Measurements from ENCODE around the gene UCHL5. TPM values are rescaled to one million over a fixed set of nuclear protein-coding genes. Genes with fewer than 3 reads are reported as not detected.

The UCHL5 gene, protein sequence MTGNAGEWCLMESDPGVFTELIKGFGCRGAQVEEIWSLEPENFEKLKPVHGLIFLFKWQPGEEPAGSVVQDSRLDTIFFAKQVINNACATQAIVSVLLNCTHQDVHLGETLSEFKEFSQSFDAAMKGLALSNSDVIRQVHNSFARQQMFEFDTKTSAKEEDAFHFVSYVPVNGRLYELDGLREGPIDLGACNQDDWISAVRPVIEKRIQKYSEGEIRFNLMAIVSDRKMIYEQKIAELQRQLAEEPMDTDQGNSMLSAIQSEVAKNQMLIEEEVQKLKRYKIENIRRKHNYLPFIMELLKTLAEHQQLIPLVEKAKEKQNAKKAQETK
- 10 to 100 TPM; 44.0 to 48.7 TPM for total RNA-seq

DNA sequence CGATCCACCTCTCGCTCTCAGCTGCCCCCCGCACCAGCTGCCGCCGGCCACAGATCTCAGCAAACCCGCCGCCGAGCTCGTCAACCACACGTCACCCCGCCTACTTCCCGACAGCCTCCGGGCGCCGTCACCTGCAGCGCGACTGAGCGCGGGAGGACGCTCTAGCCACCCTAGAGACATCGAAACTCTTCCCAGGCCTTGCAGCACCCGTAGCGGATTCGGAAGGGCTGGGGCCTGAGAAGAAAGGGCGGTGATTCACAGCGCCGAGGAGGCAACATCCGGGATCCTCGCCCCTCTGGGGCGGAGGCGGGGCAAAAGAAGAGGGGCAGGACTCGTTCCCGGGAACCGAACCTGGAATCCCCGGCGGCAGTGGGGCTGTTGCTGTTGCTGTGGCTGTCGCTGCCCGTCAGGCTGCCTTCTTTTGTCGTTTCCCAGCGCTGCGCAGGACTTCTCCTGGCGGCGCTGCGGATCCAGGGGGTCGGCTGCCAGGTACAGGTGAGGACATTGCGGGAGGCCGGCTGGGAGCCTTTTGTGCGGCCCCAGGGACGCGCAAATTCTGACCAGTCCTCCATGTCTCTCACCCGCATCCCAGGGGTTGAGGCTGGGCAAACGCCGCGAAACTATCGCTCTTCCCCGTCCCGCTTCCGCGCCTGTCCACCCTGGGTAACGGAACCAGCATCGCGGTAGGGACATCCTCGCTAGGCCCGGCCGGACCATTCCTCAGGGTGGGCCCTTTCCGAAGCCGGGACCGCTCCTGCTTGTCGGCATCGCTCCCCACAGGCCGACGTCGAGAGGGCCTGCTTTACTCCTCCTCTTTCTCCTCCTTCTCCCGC, at the start of gene UCHL5, which contains the start of gene RO60:
TSS of gene UCHL5 (minus strand) at position 79 of the 833 bp plus-strand sequence. CDS start 100 bp downstream, outside the sequence.
TSS of gene RO60 (plus strand) at position 331 of the 833 bp plus-strand sequence. CDS start 9,443 bp downstream, outside the sequence.
- H3K27ac Mint-ChIP-seq = peak within 1 kb of the TSS; percentile 99
- peaks cover 41% of the 10 kb centered on the region for H3K4me1 Mint-ChIP-seq
- ATAC-seq (ENCODE audit: low read depth) = peak; percentile 99
- peak within 1 kb of the TSS; percentile 99 for H3K4me3 Mint-ChIP-seq
- H3K27me3 Mint-ChIP-seq = no peaks in the 10 kb centered on the region
- POLR2A ChIA-PET = interaction anchor here (0.6 to 2.6 kb wide), 11 partner anchors 10 to 514 kb away, joined by 3 to 30 read pairs (median 6); partner anchors contain the start of genes CDC73, GLRX2 and RGS2
- H3K9me3 Mint-ChIP-seq = peaks cover 2% of the 10 kb centered on the region
- DNase-seq = peak; percentile 88
- H3K36me3 Mint-ChIP-seq = peaks cover 13% of the 10 kb centered on the region

GRCh38 chr1:193108471-193108870, 49.3 kb upstream of the UCHL5 start:
- ATAC-seq (ENCODE audit: low read depth) (no peak), DNase-seq (no peak)
- H3K4me3 Mint-ChIP-seq = no peak overlapping the region
- peaks cover 7% of the 10 kb centered on the region for H3K4me1 Mint-ChIP-seq
- POLR2A ChIA-PET = interaction anchor here (0.7 kb wide), 1 partner anchor 509 kb away, joined by 3 read pairs; no protein-coding TSS in a partner anchor
- H3K27me3 Mint-ChIP-seq = peaks cover 25% of the 10 kb centered on the region
- H3K9me3 Mint-ChIP-seq = no peaks in the 10 kb centered on the region
- H3K27ac Mint-ChIP-seq = no peak overlapping the region
- H3K36me3 Mint-ChIP-seq = peaks cover under 1% of the 10 kb centered on the region

GRCh38 chr1:193105821-193106177, 46.6 kb upstream of the UCHL5 start:
- POLR2A ChIA-PET = interaction anchor here (3.2 kb wide), 1 partner anchor 47 kb away, joined by 15 read pairs; the partner anchor contains the start of genes RO60 and UCHL5
- peaks cover 13% of the 10 kb centered on the region for H3K4me1 Mint-ChIP-seq
- peaks cover 2% of the 10 kb centered on the region for H3K36me3 Mint-ChIP-seq
- no peak overlapping the region for H3K27ac Mint-ChIP-seq
- peaks cover 22% of the 10 kb centered on the region for H3K27me3 Mint-ChIP-seq
- DNase-seq (no peak), ATAC-seq (ENCODE audit: low read depth) (no peak)
- H3K9me3 Mint-ChIP-seq = no peaks in the 10 kb centered on the region
- H3K4me3 Mint-ChIP-seq = peak overlapping the region; percentile 92

- DNase-seq = peak; percentile 63
- POLR2A ChIA-PET = interaction anchor here (3.2 kb wide), 1 partner anchor 47 kb away, joined by 15 read pairs; the partner anchor contains the start of genes RO60 and UCHL5
- Mint-ChIP-seq H3K9me3 (no peaks in the 10 kb centered on the region), H3K36me3 (peaks cover 3% of the 10 kb centered on the region), H3K4me3 (peak within 1 kb of the TSS; percentile 92), H3K4me1 (peaks cover 13% of the 10 kb centered on the region), H3K27me3 (peaks cover 17% of the 10 kb centered on the region), H3K27ac (peak within 1 kb of the TSS; percentile 74)
- peak; percentile 93 for ATAC-seq (ENCODE audit: low read depth)
Measured at GRCh38 chr1:193104907-193105820, 46.0 kb upstream of the UCHL5 start, which contains the start of gene GLRX2. Gene GLRX2 (minus strand): TSS chr1:193105414. CDS start chr1:193105382, 32 bp downstream.

DNA sequence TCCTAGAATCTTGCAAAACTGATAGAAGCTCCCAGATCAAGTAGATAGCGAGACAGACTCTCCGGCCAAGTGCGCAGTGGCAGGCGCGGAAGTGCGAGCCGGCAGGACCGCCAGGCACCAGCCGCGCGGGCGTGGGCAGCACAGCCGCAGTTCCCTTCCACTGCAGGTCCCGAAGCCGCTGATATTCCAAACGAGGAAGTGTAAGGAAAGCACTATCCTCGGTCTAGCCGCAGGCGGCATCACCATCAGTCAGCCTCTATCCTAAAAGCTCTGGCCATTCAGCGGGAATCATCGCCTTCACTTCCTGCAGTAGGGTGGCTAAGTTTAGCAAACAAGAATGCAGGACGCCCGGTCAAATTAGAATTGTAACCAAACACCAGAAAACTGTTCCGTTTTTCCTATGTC, 45.3 kb upstream of the UCHL5 start:
- H3K4me1 Mint-ChIP-seq = peaks cover 13% of the 10 kb centered on the region
- H3K4me3 Mint-ChIP-seq = peak overlapping the region; percentile 92
- POLR2A ChIA-PET = interaction anchor here (3.2 kb wide), 1 partner anchor 46 kb away, joined by 15 read pairs; the partner anchor contains the start of genes RO60 and UCHL5
- peak overlapping the region; percentile 74 for H3K27ac Mint-ChIP-seq
- H3K9me3 Mint-ChIP-seq = no peaks in the 10 kb centered on the region
- peaks cover 5% of the 10 kb centered on the region for H3K36me3 Mint-ChIP-seq
- peak; percentile 48 for DNase-seq
- H3K27me3 Mint-ChIP-seq = peaks cover 17% of the 10 kb centered on the region
- ATAC-seq (ENCODE audit: low read depth) = peak; percentile 39

- peak overlapping the region; percentile 61 for H3K27ac Mint-ChIP-seq
- no peaks in the 10 kb centered on the region for H3K9me3 Mint-ChIP-seq
- DNase-seq (no peak), ATAC-seq (ENCODE audit: low read depth) (no peak)
- peaks cover 5% of the 10 kb centered on the region for H3K36me3 Mint-ChIP-seq
- peaks cover 13% of the 10 kb centered on the region for H3K4me1 Mint-ChIP-seq
- peaks cover 13% of the 10 kb centered on the region for H3K27me3 Mint-ChIP-seq
- POLR2A ChIA-PET = interaction anchor here (3.2 kb wide), 1 partner anchor 45 kb away, joined by 15 read pairs; the partner anchor contains the start of genes RO60 and UCHL5
- peak overlapping the region; percentile 92 for H3K4me3 Mint-ChIP-seq
Measured at GRCh38 chr1:193103759-193104501, 44.8 kb upstream of the UCHL5 start.

DNA sequence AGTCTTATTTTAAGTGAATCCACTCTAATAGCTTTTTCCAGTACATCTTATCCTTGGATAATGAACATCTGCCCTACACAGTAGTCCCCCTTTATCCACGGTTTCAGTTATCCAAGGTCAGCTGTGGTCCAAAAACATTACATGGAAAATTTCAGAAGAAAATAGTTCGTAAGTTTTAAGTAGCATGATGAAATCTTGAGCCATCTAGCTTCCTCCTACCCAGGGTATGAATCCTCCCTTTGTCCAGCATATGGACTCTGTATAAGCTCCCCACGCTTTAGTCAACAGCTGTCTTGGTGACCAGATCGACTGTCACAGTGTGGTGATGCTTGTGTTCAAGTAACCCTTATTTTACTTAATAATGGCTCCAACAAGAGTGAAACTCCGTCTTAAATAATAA, 43.5 kb upstream of the UCHL5 start:
- ATAC-seq (ENCODE audit: low read depth) (no peak), DNase-seq (no peak)
- H3K27me3 Mint-ChIP-seq = peaks cover 6% of the 10 kb centered on the region
- peaks cover 13% of the 10 kb centered on the region for H3K4me1 Mint-ChIP-seq
- POLR2A ChIA-PET = no interaction called here
- H3K9me3 Mint-ChIP-seq = no peaks in the 10 kb centered on the region
- H3K27ac Mint-ChIP-seq = no peak overlapping the region
- H3K36me3 Mint-ChIP-seq = peaks cover 10% of the 10 kb centered on the region
- no peak overlapping the region for H3K4me3 Mint-ChIP-seq

DNA sequence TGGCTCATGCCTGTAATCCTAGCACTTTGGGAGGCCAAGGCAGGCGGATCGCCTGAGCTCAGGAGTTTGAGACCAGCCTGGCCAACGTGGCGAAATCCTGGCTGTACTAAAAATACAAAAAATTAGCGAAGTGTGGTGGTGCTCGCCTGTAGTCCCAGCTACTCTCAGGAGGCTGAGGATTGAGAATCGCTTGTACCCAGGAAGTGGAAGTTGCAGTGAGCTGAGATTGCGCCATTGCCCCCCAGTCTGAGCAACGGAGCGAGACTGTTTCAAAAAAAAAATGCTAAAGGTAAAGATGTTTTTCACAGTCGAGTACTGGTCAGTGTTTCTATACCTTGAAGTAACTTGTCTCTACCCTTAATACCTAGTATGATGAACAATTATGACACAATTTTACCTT, 35.0 kb upstream of the UCHL5 start:
- peaks cover 10% of the 10 kb centered on the region for H3K36me3 Mint-ChIP-seq
- no peaks in the 10 kb centered on the region for H3K4me1 Mint-ChIP-seq
- POLR2A ChIA-PET = no interaction called here
- H3K27ac Mint-ChIP-seq = no peak overlapping the region
- H3K4me3 Mint-ChIP-seq = no peak overlapping the region
- H3K27me3 Mint-ChIP-seq = no peaks in the 10 kb centered on the region
- DNase-seq = no peak
- H3K9me3 Mint-ChIP-seq = no peaks in the 10 kb centered on the region
- ATAC-seq (ENCODE audit: low read depth) = no peak

DNA sequence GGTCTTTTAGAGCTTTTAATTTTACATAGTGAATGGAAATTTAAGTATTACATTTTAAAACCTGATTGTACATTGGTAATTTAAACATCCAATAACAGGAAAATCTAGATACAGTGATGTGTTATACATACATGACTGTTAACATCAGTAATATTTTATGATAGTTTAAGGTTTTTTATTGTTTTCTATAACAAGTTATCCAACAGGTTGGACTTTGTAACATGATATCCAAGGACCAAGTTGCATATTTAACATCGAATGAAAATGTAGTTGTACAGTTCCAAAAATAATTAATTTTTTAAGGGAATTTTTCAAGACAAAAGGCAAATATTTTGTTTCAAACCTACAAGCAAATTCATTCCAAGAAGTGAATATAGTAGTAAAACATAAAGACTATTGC, 31.7 kb upstream of the UCHL5 start:
- Mint-ChIP-seq H3K36me3 (peaks cover 4% of the 10 kb centered on the region), H3K27me3 (no peaks in the 10 kb centered on the region), H3K27ac (no peak overlapping the region), H3K4me1 (no peaks in the 10 kb centered on the region), H3K9me3 (no peaks in the 10 kb centered on the region), H3K4me3 (no peak overlapping the region)
- POLR2A ChIA-PET = no interaction called here
- DNase-seq (no peak), ATAC-seq (ENCODE audit: low read depth) (no peak)

GRCh38 chr1:193087893-193088292, 28.7 kb upstream of the UCHL5 start:
- POLR2A ChIA-PET = no interaction called here
- Mint-ChIP-seq H3K4me1 (no peaks in the 10 kb centered on the region), H3K27ac (no peak overlapping the region), H3K36me3 (peaks cover 6% of the 10 kb centered on the region), H3K9me3 (no peaks in the 10 kb centered on the region), H3K4me3 (no peak overlapping the region), H3K27me3 (no peaks in the 10 kb centered on the region)
- DNase-seq (no peak), ATAC-seq (ENCODE audit: low read depth) (no peak)

DNA sequence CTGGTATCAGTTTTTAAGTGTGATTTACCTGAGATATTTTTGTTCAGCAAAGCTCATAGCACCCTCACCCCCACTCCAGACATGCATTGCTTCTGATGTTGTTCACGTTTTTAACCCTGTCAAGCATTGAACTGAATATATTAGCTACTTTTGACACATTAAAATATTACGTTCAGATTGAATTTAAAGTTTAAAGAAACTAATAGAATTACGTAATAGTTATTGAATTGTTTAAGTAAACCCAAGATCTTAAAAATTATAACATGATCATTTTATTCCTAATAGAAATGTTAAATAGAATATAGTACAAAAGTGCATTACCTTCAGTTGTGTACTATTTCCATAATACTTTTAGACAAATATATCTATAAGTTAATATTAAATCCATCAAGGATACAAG, 27.2 kb upstream of the UCHL5 start:
- no peak for DNase-seq
- Mint-ChIP-seq H3K9me3 (no peaks in the 10 kb centered on the region), H3K4me1 (no peaks in the 10 kb centered on the region), H3K4me3 (no peak overlapping the region), H3K36me3 (peaks cover 10% of the 10 kb centered on the region), H3K27me3 (no peaks in the 10 kb centered on the region), H3K27ac (no peak overlapping the region)
- no peak for ATAC-seq (ENCODE audit: low read depth)
- POLR2A ChIA-PET = no interaction called here

DNA sequence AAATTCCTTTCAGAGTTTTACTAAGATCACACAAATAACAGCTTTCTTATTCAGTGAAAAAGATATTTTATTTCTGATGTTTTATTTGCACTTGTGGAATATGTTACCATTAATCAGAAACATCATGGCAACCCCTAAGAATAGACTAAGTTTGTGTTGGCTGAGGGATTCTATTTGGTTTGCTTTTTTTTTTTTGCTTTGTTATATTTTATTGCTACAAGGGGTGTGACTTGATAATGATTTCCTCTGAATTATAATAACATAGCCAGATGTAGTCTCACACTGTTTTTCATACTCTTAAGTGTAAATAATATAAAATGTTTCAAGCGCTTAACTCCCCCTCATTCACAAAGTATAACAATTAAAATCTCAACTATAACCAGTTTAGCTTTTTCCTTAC, 26.1 kb upstream of the UCHL5 start:
- Mint-ChIP-seq H3K4me3 (no peak overlapping the region), H3K36me3 (peaks cover 14% of the 10 kb centered on the region), H3K9me3 (no peaks in the 10 kb centered on the region), H3K4me1 (no peaks in the 10 kb centered on the region), H3K27ac (no peak overlapping the region), H3K27me3 (no peaks in the 10 kb centered on the region)
- ATAC-seq (ENCODE audit: low read depth) (no peak), DNase-seq (no peak)
- POLR2A ChIA-PET = no interaction called here

Data from activated naive CD8-positive, alpha-beta T cell treated with anti-CD3 and anti-CD28 coated beads, Interleukin-2, amount 10 ng/mL, durations not matched to agents 7 days and 5 days (primary cell).